Measurements from ENCODE around the gene LOXHD1.

Gene LOXHD1

DNA sequence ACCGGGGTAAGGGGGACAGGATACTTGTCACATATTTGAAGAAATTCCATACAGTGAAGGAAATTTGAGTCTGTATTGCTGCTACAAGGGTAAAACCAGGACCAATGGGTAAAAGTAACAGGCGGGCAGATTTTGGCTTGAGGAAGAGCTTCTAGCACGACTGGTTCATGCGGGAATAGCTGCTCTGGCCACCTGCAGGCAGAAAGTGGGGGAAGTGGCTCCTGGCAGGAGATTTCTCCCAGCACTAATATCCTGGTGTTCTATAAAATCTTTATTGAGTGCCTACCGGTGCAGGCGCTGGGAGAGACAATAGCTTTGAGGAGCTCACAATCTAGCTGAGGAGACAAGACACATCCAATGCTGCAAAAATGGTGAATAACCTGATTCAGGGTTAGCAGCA is 198.5 kb downstream of the LOXHD1 start:
- no peak for DNase-seq (ENCODE audit: low read depth in 4 of 4, low spot score in 1 of 4)

DNA sequence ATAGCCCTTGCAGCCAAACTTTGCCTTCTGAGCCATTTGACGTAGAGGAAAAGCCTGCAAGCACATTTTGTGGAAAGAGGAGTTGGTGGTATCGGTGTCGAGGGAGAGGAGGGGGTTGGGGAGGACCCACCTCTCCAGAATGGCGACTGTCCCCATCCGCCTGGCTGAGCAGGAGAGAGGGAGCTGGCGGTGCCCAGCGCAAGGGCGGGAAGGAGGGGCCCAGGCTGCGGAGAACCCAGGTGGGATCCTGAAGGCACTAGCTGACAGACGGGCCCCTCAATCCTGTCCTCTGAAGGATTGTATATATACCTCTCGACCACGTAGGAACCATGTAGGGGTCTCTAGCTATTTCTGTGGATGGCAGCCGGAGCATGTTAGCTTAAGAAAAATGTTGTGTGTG is 200.3 kb downstream of the LOXHD1 start:
- no peak for DNase-seq (ENCODE audit: low read depth in 4 of 4, low spot score in 1 of 4)

DNA sequence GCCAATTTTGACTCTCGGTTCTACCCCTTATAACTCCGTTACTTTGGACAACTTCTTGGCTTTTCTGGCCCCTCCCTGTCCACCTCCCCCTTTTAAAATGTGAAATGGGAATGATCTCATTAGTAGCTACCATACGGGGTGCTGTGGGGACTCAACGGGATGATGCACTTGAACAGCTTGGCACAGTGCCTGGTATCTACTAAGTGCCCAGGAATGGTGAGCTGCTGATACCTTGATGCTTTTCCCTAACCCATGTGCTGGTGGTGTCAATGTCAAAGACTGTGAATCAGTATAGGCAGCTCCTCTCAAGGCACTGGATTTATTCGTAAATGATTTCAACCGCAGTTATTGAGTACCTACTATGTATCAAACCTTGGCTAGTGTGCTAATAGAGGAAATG is 204.2 kb downstream of the LOXHD1 start:
- no peak for DNase-seq (ENCODE audit: low read depth in 4 of 4, low spot score in 1 of 4)

DNA sequence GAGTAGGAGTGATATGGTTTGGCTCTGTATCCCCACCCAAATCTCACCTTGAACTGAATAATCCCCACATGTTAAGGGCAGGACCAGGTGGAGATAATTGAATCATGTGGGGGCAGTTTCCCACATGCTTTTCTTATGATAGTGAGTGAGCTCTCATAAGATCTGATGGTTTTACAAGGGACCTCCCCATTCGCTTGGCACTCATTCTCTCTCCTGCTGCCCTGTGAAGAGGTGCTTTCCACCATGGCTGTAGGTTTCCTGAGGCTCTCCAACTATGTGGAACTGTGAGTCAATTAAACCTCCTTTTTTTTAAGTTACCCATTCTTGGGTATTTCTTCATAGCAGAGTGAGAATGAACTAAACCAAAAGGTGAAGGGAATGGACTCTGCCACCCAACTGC is 207.5 kb downstream of the LOXHD1 start:
- DNase-seq (ENCODE audit: low read depth in 4 of 4, low spot score in 1 of 4): no peak

DNA sequence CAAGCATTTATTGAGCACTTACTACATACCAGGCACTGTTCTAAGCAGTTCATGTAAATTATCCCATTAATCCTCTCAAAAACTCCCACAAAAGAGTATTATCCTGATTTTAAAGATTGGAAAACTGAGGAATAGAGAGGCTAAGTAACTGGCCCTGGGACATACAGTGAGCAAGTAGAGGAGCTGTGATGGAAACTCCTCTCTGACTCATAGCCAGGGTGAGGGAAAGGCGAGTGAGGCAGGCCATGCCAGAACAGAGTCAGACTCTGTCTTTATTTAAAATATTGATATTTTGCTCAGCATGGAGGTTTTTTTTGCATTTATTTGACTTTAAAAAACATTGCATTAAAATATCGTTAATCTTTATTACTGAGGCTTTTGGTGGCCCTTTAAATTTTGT is 208.0 kb downstream of the LOXHD1 start:
- DNase-seq (ENCODE audit: low read depth in 4 of 4, low spot score in 1 of 4): no peak

DNA sequence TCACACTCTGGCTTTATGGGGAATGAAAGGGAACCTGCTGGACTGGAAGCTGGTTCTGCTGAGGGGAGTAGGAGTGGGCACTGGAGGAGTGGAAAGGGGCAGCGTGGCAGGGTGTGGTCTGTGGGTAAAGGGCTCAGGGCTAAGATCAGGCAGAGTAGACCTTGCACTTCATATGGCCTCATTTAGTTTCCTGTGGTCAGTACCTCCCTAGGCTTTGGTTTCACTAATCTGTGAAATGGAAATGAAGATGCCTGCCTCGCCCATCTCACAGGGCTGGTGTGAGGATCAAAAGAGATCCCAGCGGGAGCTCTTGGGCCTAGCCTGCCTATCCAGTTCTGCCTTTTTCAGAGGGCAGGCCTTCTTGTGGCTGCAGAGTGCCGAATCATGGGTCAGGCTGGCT is 208.7 kb downstream of the LOXHD1 start:
- DNase-seq (ENCODE audit: low read depth in 4 of 4, low spot score in 1 of 4): no peak

DNA sequence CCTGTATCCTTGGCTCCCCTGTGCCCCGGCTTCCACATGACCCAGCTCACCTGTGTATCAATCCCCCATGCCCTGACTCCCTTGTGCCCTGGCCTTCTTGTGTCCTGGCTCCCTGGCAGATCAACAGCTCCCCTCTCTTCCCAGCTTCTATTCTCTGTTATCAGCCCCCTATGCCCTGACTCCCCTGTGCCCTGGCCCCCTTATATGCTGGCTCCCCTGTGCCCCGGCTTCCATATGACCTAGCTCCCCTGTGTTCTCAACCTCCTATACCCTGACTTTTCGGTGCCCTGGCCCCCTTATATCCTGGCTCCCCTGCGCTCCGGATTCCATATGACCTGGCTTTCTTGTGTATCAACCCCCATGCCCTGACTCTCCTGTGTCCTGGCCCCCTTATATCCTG is 209.2 kb downstream of the LOXHD1 start:
- no peak for DNase-seq (ENCODE audit: low read depth in 4 of 4, low spot score in 1 of 4)

DNA sequence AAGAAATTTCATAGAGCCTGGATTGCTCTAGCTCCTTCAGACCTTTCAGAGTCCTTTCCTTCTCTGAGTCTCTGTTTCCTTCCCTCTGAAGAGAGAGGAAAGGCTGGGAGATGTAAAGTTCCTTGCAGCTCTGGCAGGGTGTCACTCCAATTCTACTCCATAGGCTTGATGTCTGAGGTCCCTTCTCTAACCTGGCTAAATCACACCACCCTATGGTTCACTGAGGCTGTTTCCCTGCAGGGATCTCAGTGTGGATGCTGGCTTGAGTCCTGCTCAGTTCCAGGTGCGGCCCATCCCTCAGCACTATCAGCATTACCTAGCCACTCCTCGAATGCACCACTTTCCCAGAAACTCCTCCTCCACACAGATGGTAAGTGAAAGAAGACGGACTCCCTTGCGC is 209.7 kb downstream of the LOXHD1 start:
- DNase-seq (ENCODE audit: low read depth in 4 of 4, low spot score in 1 of 4): no peak

DNA sequence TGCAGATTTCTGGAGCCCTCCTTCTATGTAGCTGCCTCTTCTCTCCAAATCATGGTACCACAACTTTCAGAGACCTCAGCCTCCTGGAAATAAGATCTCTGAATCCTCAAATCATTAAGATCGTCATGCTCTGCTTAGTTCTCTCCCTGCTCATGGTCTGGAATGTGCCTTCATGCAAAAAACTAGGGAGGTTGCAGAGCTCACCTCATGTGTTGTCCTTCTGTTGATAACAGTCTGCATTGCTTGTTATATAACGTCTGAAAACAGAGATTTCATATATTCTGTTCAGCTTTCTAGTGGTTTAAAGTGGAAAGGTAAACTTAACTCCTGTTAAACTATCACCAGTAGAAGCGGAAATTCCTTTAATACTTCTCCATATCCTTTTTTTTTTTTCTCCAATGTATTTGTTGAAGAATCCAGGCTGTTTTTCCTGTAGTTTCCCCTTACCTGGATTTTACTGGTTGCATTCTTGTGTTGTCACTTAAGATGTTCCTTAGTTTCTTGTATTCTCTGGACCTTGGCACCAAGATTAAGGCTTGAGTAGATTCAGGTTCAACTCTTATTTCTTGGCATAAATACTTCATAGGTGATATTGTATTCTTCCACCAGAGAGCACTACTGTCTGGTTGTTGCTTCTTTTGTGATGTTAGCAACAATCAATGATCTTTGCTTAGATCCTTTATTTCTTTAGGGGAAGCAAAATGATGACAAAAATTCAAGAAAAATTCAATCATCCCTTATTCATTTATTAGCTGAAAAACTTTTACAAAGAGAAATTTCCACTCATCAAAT is 211.3 kb downstream of the LOXHD1 start:
- DNase-seq (ENCODE audit: low read depth in 4 of 4, low spot score in 1 of 4): no peak

DNA sequence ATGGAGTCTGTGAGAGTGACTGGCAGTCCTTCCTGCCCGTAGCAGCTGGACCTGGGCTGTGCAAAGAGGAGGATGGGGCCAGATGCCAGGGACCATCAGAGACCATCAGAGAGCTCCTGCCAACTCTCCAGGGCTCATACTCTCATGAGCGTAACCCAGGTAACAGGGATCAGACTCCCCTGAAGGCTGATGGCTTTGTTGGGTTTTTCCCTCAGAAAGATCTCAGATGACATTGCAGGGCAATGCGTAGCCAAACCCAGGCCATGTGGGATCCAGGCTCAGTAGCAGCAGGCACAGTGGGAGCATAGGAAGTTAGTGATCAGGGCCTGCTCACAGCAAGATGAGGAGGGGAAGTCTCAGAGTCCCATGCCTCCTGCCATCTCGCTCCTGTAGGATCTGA is 218.0 kb downstream of the LOXHD1 start:
- DNase-seq (ENCODE audit: low read depth in 4 of 4, low spot score in 1 of 4): no peak

DNA sequence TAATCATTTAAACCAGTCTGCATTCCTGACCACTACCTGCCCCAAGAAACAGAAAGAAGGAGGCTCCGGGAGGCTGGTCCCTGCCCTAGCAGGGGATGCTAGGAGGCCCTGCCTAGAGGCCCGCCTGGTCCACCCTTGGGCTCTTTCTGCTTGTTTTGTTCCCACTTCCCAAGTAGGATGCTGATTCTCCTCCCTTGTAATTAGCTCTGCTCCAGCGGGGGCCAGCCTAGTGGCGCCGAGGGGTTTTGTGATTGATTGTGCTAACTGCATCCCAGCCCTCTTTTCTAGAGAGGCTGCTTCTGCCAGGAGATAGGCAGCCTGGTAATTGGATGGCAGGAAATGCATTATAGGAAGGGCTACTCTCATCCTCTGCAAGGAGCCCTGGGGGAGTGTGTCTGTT is 220.0 kb downstream of the LOXHD1 start:
- DNase-seq (ENCODE audit: low read depth in 4 of 4, low spot score in 1 of 4): no peak

DNA sequence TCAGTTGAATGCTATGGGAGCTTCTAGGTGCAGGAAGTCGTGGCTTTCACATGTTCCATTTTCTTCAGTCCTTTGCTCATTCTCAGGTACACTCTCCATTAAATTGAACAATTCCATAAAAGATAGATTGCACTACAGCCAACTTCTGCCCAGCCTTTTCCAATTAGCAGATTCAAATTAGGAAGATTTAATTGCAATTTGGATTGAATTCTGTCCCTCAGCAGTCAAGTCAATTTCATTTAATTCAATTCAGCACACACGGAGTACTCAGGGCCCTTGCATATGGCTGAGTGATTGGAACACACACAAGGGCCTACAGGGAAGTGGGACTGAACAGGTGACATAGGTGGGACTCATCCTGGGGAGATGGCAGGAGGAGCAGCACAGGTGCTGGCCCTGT is 220.4 kb downstream of the LOXHD1 start:
- no peak for DNase-seq (ENCODE audit: low read depth in 4 of 4, low spot score in 1 of 4)

DNA sequence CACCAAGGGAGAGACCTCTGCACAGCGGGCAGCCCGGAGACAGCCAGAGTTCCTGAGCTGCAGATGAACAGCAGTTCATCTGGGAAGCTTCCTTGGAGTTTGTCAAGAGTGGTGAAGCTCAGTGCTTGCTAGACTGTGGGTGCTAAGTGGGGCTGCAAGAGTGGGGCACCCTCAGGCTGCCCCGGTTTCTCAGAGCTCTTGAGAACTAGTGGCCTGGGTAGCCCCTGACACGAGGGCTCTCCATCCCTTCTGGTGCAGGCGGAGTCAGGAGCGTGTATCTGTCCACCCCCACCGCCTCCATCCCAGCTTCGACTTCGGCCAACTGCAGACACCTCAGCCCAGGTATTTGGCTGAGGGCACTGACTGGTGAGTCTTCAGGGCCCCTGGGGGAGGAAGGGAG is 222.0 kb downstream of the LOXHD1 start:
- no peak for DNase-seq (ENCODE audit: low read depth in 4 of 4, low spot score in 1 of 4)

DNA sequence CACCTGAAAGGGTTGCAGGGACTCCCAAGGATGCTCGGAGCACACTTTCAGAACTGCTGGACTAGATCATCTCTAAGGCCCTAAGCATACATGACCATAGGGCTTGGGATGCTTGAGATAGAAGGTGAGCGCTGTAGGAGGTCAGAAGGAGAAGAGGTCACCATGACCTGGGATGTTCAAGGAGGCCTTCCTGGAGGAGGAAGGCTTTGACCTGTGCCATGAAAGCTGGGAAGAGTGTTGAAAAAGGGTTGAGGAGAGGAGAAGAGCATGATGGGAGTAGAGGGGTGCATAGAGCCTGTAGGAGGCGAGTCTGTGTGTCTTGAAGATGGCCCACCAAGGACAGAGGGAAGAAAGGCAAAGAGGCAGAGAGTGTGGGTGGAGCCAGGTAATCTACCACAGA is 222.4 kb downstream of the LOXHD1 start:
- no peak for DNase-seq (ENCODE audit: low read depth in 4 of 4, low spot score in 1 of 4)

DNA sequence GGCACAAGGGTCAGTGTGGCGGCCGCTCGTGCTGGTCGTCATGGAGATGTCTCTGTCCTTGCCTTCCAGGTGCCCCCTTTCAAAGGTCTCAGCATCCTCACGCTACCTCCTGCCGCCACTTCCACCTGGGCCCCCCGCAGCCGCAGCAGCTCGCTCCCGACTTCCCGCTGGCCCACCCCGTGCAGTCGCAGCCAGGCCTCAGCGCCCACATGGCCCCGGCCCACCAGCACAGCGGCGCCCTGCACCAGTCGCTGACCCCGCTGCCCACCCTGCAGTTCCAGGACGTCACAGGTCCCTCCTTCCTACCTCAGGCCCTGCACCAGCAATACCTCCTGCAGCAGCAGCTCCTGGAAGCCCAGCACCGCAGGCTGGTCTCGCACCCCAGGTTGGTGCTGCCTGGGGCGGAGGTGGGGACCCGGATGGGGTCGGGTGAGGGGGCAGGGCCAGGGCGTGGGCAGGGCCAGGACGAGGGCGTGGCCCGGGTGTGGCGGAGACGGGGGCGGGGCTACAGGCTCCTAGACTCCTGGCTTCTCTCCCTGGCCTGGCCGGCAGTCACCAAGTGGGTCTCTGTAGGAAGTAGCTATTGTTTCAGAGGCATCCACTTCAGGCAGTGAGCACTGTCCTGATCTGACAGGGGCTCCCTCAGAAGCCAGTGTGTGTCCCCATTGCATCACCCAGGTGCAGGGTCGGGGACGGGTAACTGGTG is 223.7 kb downstream of the LOXHD1 start:
- DNase-seq (ENCODE audit: low read depth in 4 of 4, low spot score in 1 of 4): no peak

DNA sequence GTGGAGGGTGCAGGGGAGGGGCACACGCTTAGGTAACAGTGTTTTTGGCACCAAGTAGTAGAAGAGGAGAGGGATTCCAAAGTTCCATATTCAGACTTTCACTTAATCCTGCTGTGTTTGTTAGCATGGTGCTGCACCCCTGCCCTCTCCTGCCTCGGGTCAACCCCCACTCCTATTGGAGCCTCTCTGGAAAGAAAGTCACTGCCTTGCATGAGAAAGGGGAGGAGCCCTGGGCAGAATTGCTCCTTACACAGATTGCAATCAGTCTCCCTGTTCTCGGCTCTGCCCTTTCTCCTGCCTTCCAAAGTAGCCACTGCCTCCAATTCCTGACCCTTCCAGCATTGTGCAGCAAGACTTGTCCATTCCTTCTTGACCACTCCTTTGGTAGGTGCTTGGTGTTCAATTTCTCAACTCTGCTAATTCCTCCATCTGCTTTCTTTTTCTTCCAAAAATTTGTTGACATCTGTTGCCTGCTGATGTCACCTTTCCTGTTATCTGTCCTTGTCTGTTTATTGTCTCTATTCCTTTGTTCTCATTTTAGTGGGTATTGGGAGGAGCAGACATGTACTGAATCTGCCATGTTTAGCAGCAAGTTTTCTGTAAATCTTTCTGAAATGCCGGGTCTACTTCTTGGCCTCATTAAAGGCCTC is 225.4 kb downstream of the LOXHD1 start:
- no peak for DNase-seq (ENCODE audit: low read depth in 4 of 4, low spot score in 1 of 4)

DNA sequence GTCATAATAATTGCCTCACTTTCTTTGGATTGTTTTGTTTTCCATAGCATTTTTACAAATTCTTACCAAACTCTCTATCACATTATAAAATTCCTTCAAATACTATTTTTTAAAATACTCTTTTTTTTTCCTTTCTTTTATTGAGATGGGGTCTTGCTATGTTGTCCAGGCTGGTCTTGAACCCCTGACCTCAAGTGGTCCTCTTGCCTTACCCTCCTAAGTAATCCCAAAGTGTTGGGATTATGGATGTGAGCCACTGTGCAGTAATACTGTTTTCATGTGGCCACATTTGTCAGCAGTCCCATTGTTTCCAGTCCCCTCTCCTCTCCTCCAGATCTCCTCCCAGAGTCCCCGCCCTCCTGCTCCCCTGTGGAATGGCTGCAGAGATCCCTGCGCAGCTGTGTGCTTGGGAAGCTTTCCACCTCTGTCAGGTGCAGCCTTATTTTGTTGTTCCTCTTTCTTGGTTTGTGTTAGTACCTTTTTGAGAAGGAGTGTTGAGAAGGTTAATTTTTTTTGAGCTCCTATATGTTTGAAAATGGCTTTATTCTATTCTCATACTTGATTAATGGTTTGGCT is 227.3 kb downstream of the LOXHD1 start:
- no peak for DNase-seq (ENCODE audit: low read depth in 4 of 4, low spot score in 1 of 4)

DNA sequence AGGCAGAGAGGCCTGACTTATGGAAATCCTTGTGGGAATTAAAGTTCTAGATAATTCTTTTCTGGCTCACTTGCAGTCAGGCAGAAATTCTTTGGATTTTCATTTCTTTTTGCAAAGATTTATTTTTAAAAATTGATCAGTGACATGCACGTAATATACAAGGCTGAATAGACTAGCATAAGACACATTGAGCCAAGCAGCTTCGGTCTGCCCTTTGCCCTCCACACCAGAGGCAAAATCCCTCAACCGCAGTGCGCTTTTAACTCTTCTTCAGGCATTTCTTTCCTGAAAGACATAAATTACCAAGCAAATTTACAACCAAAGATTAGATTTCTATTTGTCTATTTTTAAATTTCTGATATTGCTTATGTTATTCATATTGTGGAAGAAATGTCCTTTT is 227.9 kb downstream of the LOXHD1 start:
- no peak for DNase-seq (ENCODE audit: low read depth in 4 of 4, low spot score in 1 of 4)

DNA sequence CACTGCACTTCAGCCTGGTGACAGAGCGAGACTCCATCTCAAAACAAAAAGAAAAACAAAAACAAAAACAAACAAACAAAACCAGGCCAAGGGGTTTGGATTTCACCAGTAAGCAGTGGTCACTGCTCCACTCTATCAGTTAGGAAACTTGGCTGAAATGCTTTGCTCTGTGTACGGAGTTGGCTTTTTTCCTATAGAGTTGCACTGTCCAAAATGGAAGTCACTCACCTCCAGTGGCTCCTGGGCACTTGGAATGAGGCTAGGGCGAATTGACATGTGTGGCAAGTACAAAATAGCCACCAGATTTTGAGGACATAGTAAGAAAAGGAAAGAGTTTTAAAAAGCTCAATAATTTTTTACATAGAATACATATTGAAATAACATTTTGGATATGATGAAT is 228.7 kb downstream of the LOXHD1 start:
- no peak for DNase-seq (ENCODE audit: low read depth in 4 of 4, low spot score in 1 of 4)

DNA sequence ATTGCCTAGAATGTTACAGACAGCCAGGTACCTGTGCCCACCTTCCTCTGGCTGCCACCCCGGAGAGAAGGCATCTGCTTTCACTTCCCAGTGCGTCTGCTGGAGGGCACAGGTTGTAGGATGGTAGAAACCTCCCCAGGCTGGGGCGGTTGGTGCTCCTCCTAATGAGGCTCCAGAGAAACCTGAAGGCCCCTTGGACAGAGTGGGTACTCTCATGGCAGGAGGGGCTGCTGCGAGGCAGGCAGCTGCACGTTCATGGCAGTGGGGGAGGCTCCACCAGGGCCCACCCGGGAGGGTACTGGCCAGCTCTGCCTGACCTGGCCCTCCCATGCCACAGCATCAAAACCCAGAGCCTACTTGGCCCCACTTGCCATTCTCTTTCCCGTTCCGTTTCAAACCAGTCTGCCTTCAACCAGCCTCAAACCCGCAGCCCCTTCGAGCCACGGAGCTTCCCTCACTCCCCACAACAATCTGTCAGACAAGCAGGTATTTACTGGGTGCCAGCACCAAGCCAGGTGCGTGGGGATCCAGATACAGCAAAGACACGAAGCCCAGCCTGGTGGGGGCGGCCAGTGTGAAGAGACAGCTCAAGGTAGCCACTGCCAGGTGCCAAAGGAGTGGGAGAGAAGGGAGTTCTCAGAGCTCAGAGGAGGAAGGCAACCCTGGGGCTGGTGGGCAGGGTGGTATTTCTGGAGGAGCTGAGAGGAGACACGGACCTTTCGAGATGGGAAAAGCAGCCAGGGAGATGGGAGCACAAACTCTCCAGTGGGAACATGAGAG is 229.6 kb downstream of the LOXHD1 start:
- no peak for DNase-seq (ENCODE audit: low read depth in 4 of 4, low spot score in 1 of 4)
